Measurements from ENCODE around the gene CTNNA2.

CTNNA2 gene

DNA sequence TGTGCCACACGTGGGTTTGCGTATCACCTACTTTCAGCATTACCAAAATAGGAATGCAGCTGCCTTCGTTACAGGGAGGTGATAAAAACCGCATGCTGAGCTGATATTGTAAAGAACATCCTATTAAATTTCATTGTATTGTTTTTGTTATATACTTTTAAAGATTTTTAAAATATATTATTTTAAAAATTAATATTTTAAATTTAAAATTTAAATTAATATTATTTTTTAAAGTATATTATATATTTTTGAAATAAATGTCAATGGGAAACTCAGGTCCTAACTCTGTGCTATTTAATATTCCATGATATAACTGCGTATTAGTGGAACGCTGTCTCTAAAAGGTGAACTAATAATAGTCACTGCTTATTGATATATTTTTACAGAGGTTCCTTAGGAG is 51.2 kb downstream of the CTNNA2 start:
- TF ChIP-seq ESRRG (CRISPR knock-in tag; IDR thresholded peaks at IDR 0.05) (no peak), TCF4 (CRISPR knock-in tag; IDR thresholded peaks at IDR 0.05; ENCODE audit: borderline replicate concordance) (no peak), ARNTL (CRISPR knock-in tag; IDR thresholded peaks at IDR 0.05; ENCODE audit: borderline replicate concordance, low read depth) (no peak), OSR1 (CRISPR knock-in tag; IDR thresholded peaks at IDR 0.05) (no peak), SNAI2 (CRISPR knock-in tag; IDR thresholded peaks at IDR 0.05) (no peak), ZFP30 (CRISPR knock-in tag; IDR thresholded peaks at IDR 0.05) (no peak), ZFP3 (CRISPR knock-in tag; IDR thresholded peaks at IDR 0.05) (no peak), ZNF565 (CRISPR knock-in tag; conservative IDR thresholded peaks at IDR 0.05; ENCODE audit: low read depth) (no peak), BACH2 (CRISPR knock-in tag; IDR thresholded peaks at IDR 0.05; ENCODE audit: borderline replicate concordance) (no peak), ISL1 (CRISPR knock-in tag; IDR thresholded peaks at IDR 0.05) (no peak), GLIS3 (CRISPR knock-in tag; IDR thresholded peaks at IDR 0.05) (no peak), TOX (CRISPR knock-in tag; IDR thresholded peaks at IDR 0.05; ENCODE audit: borderline replicate concordance) (no peak), PPARA (CRISPR knock-in tag; IDR thresholded peaks at IDR 0.05; ENCODE audit: borderline replicate concordance) (no peak)
- TF ChIP-seq, protein P1, sequence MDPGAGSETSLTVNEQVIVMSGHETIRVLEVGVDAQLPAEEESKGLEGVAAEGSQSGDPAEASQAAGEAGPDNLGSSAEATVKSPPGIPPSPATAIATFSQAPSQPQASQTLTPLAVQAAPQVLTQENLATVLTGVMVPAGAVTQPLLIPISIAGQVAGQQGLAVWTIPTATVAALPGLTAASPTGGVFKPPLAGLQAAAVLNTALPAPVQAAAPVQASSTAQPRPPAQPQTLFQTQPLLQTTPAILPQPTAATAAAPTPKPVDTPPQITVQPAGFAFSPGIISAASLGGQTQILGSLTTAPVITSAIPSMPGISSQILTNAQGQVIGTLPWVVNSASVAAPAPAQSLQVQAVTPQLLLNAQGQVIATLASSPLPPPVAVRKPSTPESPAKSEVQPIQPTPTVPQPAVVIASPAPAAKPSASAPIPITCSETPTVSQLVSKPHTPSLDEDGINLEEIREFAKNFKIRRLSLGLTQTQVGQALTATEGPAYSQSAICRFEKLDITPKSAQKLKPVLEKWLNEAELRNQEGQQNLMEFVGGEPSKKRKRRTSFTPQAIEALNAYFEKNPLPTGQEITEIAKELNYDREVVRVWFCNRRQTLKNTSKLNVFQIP (CRISPR knock-in tag; IDR thresholded peaks at IDR 0.05; ENCODE audit: borderline replicate concordance, low read depth) = no peak
- TF ChIP-seq, protein P2, sequence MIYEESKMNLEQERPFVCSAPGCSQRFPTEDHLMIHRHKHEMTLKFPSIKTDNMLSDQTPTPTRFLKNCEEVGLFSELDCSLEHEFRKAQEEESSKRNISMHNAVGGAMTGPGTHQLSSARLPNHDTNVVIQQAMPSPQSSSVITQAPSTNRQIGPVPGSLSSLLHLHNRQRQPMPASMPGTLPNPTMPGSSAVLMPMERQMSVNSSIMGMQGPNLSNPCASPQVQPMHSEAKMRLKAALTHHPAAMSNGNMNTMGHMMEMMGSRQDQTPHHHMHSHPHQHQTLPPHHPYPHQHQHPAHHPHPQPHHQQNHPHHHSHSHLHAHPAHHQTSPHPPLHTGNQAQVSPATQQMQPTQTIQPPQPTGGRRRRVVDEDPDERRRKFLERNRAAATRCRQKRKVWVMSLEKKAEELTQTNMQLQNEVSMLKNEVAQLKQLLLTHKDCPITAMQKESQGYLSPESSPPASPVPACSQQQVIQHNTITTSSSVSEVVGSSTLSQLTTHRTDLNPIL (CRISPR knock-in tag; IDR thresholded peaks at IDR 0.05; ENCODE audit: low read depth) = no peak
- TF ChIP-seq, protein P3, sequence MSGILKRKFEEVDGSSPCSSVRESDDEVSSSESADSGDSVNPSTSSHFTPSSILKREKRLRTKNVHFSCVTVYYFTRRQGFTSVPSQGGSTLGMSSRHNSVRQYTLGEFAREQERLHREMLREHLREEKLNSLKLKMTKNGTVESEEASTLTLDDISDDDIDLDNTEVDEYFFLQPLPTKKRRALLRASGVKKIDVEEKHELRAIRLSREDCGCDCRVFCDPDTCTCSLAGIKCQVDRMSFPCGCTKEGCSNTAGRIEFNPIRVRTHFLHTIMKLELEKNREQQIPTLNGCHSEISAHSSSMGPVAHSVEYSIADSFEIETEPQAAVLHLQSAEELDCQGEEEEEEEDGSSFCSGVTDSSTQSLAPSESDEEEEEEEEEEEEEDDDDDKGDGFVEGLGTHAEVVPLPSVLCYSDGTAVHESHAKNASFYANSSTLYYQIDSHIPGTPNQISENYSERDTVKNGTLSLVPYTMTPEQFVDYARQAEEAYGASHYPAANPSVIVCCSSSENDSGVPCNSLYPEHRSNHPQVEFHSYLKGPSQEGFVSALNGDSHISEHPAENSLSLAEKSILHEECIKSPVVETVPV (CRISPR knock-in tag; IDR thresholded peaks at IDR 0.05) = no peak
- ATAC-seq = no peak

DNA sequence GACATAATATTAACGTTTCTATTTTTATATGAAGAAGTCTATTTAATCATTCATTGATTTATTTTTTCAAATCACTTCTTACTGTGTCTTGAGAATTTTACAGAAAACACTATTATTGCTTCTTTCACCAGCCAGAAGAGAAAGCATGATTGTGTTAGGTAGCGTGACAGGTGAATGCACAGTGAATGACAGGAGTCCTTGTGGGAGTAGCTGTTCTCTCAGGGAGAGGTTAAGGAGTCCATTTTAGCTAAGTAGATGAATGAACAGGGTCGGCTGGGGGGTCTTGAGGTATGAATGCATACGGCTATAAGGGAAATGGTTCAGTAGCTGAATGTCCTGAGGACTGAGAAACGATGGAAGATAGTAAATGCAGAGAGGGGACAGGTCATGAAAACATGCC is 56.2 kb downstream of the CTNNA2 start:
- TF ChIP-seq, protein P4, sequence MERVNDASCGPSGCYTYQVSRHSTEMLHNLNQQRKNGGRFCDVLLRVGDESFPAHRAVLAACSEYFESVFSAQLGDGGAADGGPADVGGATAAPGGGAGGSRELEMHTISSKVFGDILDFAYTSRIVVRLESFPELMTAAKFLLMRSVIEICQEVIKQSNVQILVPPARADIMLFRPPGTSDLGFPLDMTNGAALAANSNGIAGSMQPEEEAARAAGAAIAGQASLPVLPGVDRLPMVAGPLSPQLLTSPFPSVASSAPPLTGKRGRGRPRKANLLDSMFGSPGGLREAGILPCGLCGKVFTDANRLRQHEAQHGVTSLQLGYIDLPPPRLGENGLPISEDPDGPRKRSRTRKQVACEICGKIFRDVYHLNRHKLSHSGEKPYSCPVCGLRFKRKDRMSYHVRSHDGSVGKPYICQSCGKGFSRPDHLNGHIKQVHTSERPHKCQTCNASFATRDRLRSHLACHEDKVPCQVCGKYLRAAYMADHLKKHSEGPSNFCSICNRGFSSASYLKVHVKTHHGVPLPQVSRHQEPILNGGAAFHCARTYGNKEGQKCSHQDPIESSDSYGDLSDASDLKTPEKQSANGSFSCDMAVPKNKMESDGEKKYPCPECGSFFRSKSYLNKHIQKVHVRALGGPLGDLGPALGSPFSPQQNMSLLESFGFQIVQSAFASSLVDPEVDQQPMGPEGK (CRISPR knock-in tag; IDR thresholded peaks at IDR 0.05; ENCODE audit: borderline replicate concordance) = no peak
- TF ChIP-seq PPARA (CRISPR knock-in tag; IDR thresholded peaks at IDR 0.05; ENCODE audit: borderline replicate concordance) = no peak
- TF ChIP-seq OSR1 (CRISPR knock-in tag; IDR thresholded peaks at IDR 0.05) = no peak
- TF ChIP-seq ZNF565 (CRISPR knock-in tag; conservative IDR thresholded peaks at IDR 0.05; ENCODE audit: low read depth) = no peak
- no peak for TF ChIP-seq ZNF70 (CRISPR knock-in tag; IDR thresholded peaks at IDR 0.05)
- no peak for TF ChIP-seq TCF4 (CRISPR knock-in tag; IDR thresholded peaks at IDR 0.05; ENCODE audit: borderline replicate concordance)
- no peak for TF ChIP-seq BACH2 (CRISPR knock-in tag; IDR thresholded peaks at IDR 0.05; ENCODE audit: borderline replicate concordance)
- no peak for TF ChIP-seq ZFP30 (CRISPR knock-in tag; IDR thresholded peaks at IDR 0.05)
- TF ChIP-seq RARB (CRISPR knock-in tag; IDR thresholded peaks at IDR 0.05) = no peak
- TF ChIP-seq, protein P3 (CRISPR knock-in tag; IDR thresholded peaks at IDR 0.05) = no peak
- TF ChIP-seq ZFP3 (CRISPR knock-in tag; IDR thresholded peaks at IDR 0.05) = no peak
- no peak for TF ChIP-seq ESRRG (CRISPR knock-in tag; IDR thresholded peaks at IDR 0.05)
- TF ChIP-seq ZC3H10 (CRISPR knock-in tag; IDR thresholded peaks at IDR 0.05) = no peak
- no peak for TF ChIP-seq ZNF8 (CRISPR knock-in tag; IDR thresholded peaks at IDR 0.05)
- TF ChIP-seq, protein P5, sequence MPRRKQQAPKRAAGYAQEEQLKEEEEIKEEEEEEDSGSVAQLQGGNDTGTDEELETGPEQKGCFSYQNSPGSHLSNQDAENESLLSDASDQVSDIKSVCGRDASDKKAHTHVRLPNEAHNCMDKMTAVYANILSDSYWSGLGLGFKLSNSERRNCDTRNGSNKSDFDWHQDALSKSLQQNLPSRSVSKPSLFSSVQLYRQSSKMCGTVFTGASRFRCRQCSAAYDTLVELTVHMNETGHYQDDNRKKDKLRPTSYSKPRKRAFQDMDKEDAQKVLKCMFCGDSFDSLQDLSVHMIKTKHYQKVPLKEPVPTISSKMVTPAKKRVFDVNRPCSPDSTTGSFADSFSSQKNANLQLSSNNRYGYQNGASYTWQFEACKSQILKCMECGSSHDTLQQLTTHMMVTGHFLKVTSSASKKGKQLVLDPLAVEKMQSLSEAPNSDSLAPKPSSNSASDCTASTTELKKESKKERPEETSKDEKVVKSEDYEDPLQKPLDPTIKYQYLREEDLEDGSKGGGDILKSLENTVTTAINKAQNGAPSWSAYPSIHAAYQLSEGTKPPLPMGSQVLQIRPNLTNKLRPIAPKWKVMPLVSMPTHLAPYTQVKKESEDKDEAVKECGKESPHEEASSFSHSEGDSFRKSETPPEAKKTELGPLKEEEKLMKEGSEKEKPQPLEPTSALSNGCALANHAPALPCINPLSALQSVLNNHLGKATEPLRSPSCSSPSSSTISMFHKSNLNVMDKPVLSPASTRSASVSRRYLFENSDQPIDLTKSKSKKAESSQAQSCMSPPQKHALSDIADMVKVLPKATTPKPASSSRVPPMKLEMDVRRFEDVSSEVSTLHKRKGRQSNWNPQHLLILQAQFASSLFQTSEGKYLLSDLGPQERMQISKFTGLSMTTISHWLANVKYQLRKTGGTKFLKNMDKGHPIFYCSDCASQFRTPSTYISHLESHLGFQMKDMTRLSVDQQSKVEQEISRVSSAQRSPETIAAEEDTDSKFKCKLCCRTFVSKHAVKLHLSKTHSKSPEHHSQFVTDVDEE (CRISPR knock-in tag; IDR thresholded peaks at IDR 0.05) = no peak
- TF ChIP-seq ARNTL (CRISPR knock-in tag; IDR thresholded peaks at IDR 0.05; ENCODE audit: borderline replicate concordance, low read depth) = no peak
- TF ChIP-seq SNAI2 (CRISPR knock-in tag; IDR thresholded peaks at IDR 0.05) = no peak
- TF ChIP-seq, protein P2 (CRISPR knock-in tag; IDR thresholded peaks at IDR 0.05; ENCODE audit: low read depth) = no peak
- TF ChIP-seq TOX (CRISPR knock-in tag; IDR thresholded peaks at IDR 0.05; ENCODE audit: borderline replicate concordance) = no peak
- no peak for ATAC-seq
